AG09319 (cell line): Measurements from ENCODE around the gene ARHGEF11.

Experiments
- DNase-seq: peaks from one replicate; pipeline ENCODE4 v3.0.0-alpha.2; 2010; ENCODE audit warnings: low read depth; ENCODE audit errors: extremely low read depth
- CTCF ChIP-seq: IDR thresholded peaks from 2 replicates; pipeline ENCODE4 v1.5.1; 2011; ENCODE audit warnings: low read depth, mild to moderate bottlenecking, inconsistent platforms, low read length, moderate library complexity

Gene ARHGEF11

GRCh38 chr1:156895927-156896326 lies 149.6 kb downstream of the ARHGEF11 start:
- TF ChIP-seq CTCF, result no peak
- DNase-seq, result no peak

- DNase-seq, result no peak
- no peak for TF ChIP-seq CTCF
Measured at GRCh38 chr1:156895455-156895812, 150.1 kb downstream of the ARHGEF11 start.

- TF ChIP-seq CTCF, result no peak
- DNase-seq, result no peak
Measured at GRCh38 chr1:156894711-156895454, 150.7 kb downstream of the ARHGEF11 start.

DNA sequence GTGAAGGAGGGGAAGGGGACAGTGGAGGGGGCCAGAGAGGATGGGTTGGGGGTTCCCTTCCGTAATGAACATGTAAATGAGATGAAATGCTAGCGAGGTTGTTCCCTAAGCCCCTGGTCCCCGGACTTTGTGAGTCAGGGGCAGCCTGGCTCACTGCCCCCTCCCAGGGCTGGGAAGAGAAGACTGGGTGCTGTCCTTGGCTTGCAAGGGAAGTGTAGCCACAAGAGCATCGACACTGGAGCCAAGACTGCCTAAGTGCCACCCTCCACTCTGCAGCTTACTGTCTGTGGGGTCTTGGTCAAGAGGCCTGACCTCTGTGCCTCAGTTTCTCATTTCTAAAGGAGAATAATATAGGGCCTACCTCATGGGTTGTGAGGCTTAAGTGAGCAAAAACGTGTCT lies 151.5 kb downstream of the ARHGEF11 start:
- no peak for TF ChIP-seq CTCF
- no peak for DNase-seq

DNA sequence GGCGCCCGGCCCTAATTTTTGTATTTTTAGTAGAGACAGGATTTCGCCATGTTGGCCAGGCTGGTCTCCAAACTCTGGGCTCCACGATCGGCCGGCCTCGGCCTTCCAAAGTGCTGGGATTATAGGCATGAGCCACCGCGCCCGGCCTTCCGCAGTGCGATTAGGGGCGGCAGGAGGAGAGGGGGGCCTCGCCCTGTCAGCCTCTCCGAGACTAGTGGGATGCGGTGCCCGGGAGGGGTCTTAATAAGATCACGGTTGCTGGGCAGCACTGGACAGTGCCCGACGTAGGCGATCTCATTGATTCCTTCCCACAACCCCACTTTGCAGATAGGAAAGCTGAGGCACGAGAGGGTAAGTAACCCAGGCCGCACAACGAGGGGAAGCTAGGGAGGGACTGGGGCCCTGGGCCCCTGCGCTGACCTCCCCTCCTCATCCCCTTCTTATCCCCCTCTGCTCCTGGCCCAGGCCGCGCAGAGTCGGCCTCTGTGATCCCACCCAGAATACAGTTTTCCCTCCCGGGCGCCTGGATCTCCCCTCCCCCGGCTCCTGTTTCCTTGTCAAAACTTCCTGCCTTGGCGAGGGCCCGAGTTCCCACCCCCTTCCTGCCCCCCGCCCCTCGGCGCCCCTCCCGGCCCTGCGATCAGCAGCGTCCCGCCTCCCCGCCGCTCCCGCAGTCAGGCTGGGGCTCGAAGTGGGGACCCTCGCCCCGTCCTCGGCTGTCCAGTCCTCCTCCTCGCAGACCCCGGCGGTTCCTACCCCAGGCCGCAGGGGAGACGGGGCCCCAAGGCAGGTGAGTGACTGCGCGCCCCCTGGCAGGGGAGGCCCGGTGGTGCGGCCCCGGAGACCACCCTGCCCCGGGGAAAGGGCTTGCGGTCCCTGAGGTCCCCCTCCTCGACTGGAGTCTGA lies 152.2 kb downstream of the ARHGEF11 start, which contains the start of gene PEAR1:
Gene PEAR1 (plus strand): TSS at position 671 of the 906 bp plus-strand sequence. CDS start 10,209 bp downstream, outside the sequence.
- TF ChIP-seq CTCF, result no peak
- no peak for DNase-seq

GRCh38 chr1:156892190-156893047 lies 153.1 kb downstream of the ARHGEF11 start:
- peak; percentile 90 for TF ChIP-seq CTCF
- DNase-seq, result peak; percentile 75
